Body of pancreas (tissue), 4 donors: Measurements from ENCODE around the gene SLC38A9.

Source experiments
- CTCF ChIP-seq, 7 experiments: fragments of 450-650 bp in 4 of 7; fragments of 200-600 bp in 3 of 7; sonication (generic) in 3 of 7; IDR thresholded peaks; one replicate each; pipeline ENCODE4 v1.5.1; 2016 to 2019; ENCODE audit warnings: antibody characterized with exemption in 7 of 7
- POLR2A ChIP-seq, 3 donors: fragments of 450-650 bp; IDR thresholded peaks; one replicate each; pipeline ENCODE4 v1.6.1; 2016; ENCODE audit warnings: antibody characterized with exemption in 3 of 3, mild to moderate bottlenecking in 2 of 3

GRCh38 chr5:55672477-55672911 is 39.6 kb downstream of the SLC38A9 start:
- TF ChIP-seq CTCF (IDR thresholded peaks at IDR 0.05) (no peak), POLR2A (IDR thresholded peaks at IDR 0.05) (no peak)
